IMR-90 (cell line): ENCODE data around the gene HMOX2. TPM values are rescaled to one million over a fixed set of nuclear protein-coding genes. Genes with fewer than 3 reads are reported as not detected.

Experiments
- ATAC-seq: fragments of 200-7000 bp; cut with Tn5 transposase; 2 replicates; pipeline ENCODE4 v1.9.1; 2020; ENCODE audit warnings: low read depth, mild to moderate bottlenecking, moderate library complexity
- BruUV-seq: library from RNA; stranded (reverse); fragments of 400-500 nt; replicated peaks from 2 replicates; lab custom pipeline; 2021; lab: Mats Ljungman, UMichigan
- CTCF ChIA-PET: fragments of 300-600 bp; formaldehyde crosslinking; extraction: SDS; loops from one replicate; lab custom pipeline; 2021; ENCODE audit warnings: antibody characterized with exemption; lab: Yijun Ruan, JAX
- POLR2A ChIA-PET: fragments of 300-600 bp; sonication (Branson Sonifier 250); formaldehyde crosslinking; loops from one replicate; lab custom pipeline; 2022; ENCODE audit warnings: antibody characterized with exemption; ENCODE audit not compliant: unreplicated experiment; lab: Charles Lee
- DNase-seq: peaks from one replicate; pipeline ENCODE4 v3.0.0; 2013
- H2AFZ ChIP-seq: replicated peaks from 2 replicates; pipeline ENCODE3; 2013; ENCODE audit warnings: low read length, mild to moderate bottlenecking; ENCODE audit not compliant: poor library complexity
- H2AK5ac ChIP-seq: 2 replicates; pipeline ENCODE4 v1.6.1; 2013; ENCODE audit warnings: low read depth, low read length, inconsistent platforms
- H2AK9ac ChIP-seq: replicated peaks from 2 replicates; pipeline ENCODE3; 2013; ENCODE audit warnings: mild to moderate bottlenecking, low read depth, low read length, moderate library complexity; ENCODE audit not compliant: poor library complexity
- H2BK120ac ChIP-seq: 2 replicates; pipeline ENCODE4 v1.6.1; 2013; ENCODE audit warnings: low read depth, low read length, inconsistent platforms
- H2BK15ac ChIP-seq: 3 replicates; pipeline ENCODE4 v1.6.1; 2013; ENCODE audit warnings: low read depth, low read length, inconsistent platforms
- H2BK20ac ChIP-seq: 2 replicates; pipeline ENCODE4 v1.6.1; 2013; ENCODE audit warnings: low read depth, mild to moderate bottlenecking, inconsistent platforms, low read length, moderate library complexity
- H2BK5ac ChIP-seq: 2 replicates; pipeline ENCODE4 v1.6.1; 2013; ENCODE audit warnings: mild to moderate bottlenecking, low read depth, low read length, inconsistent platforms; ENCODE audit not compliant: poor library complexity, severe bottlenecking
- H3K14ac ChIP-seq: replicated peaks from 2 replicates; pipeline ENCODE4 v1.6.1; 2013; ENCODE audit warnings: low read depth, low read length, inconsistent platforms
- H3K18ac ChIP-seq: 2 replicates; pipeline ENCODE4 v1.6.1; 2013; ENCODE audit warnings: low read depth, low read length, control low read depth
- H3K23ac ChIP-seq: 2 replicates; pipeline ENCODE4 v1.6.1; 2013; ENCODE audit warnings: low read depth, low read length, inconsistent platforms
- H3K27ac ChIP-seq: 2 replicates; pipeline ENCODE4 v1.5.1; 2013; ENCODE audit warnings: mild to moderate bottlenecking, control low read depth, low read length; ENCODE audit not compliant: insufficient read depth
- H3K27me3 ChIP-seq: 2 replicates; pipeline ENCODE4 v1.6.1; 2013; ENCODE audit warnings: low read length; ENCODE audit not compliant: control insufficient read depth, insufficient read depth
- H3K36me3 ChIP-seq: 2 replicates; pipeline ENCODE4 v1.6.1; 2013; ENCODE audit warnings: low read length, mixed read lengths; ENCODE audit not compliant: control insufficient read depth, insufficient read depth
- H3K4ac ChIP-seq: 2 replicates; pipeline ENCODE4 v1.6.1; 2013; ENCODE audit warnings: low read depth, low read length, inconsistent platforms
- H3K4me1 ChIP-seq: 2 replicates; pipeline ENCODE4 v1.6.1; 2013; ENCODE audit warnings: low read length, mixed read lengths; ENCODE audit not compliant: control insufficient read depth, insufficient read depth
- H3K4me2 ChIP-seq: 2 replicates; pipeline ENCODE4 v1.6.1; 2013; ENCODE audit warnings: low read depth, mild to moderate bottlenecking, control low read depth, low read length, moderate library complexity
- H3K4me3 ChIP-seq: 2 replicates; pipeline ENCODE4 v1.5.1; 2013; ENCODE audit warnings: low read depth, mild to moderate bottlenecking, control low read depth, low read length, moderate library complexity; ENCODE audit not compliant: insufficient read depth
- H3K56ac ChIP-seq: 2 replicates; pipeline ENCODE4 v1.6.1; 2013; ENCODE audit warnings: low read length, inconsistent platforms; ENCODE audit not compliant: insufficient read depth; ENCODE audit errors: extremely low read depth
- H3K79me1 ChIP-seq, 2 experiments: 2 replicates each; pipeline ENCODE4 v1.6.1; 2013; ENCODE audit warnings: low read length in 2 of 2, inconsistent platforms in 1 of 2, low read depth in 1 of 2
- H3K9ac ChIP-seq: 2 replicates; pipeline ENCODE4 v1.6.1; 2013; ENCODE audit warnings: low read depth, low read length, control low read depth
- H3K9me1 ChIP-seq: 2 replicates; pipeline ENCODE4 v1.6.1; 2013; ENCODE audit warnings: low read length, inconsistent platforms; ENCODE audit not compliant: insufficient read depth
- H3K9me3 ChIP-seq: 2 replicates; pipeline ENCODE4 v1.6.1; 2013; ENCODE audit warnings: low read length; ENCODE audit not compliant: control insufficient read depth, insufficient read depth
- H4K20me1 ChIP-seq: 2 replicates; pipeline ENCODE4 v1.6.1; 2013; ENCODE audit warnings: low read length, inconsistent platforms; ENCODE audit not compliant: insufficient read depth
- H4K5ac ChIP-seq: 2 replicates; pipeline ENCODE4 v1.6.1; 2013; ENCODE audit warnings: mild to moderate bottlenecking, low read depth, low read length, control low read depth
- H4K8ac ChIP-seq, 2 experiments: 2 replicates each; pipeline ENCODE4 v1.6.1; 2013; ENCODE audit warnings: low read depth in 2 of 2, low read length in 2 of 2, control low read depth in 1 of 2, inconsistent platforms in 1 of 2
- H4K91ac ChIP-seq: 2 replicates; pipeline ENCODE4 v1.6.1; 2013; ENCODE audit warnings: low read depth, low read length, inconsistent platforms; ENCODE audit not compliant: insufficient read depth
- BHLHE40 ChIP-seq: fragments of 150-350 bp; IDR thresholded peaks from 2 replicates; pipeline ENCODE4 v1.6.1; 2016; ENCODE audit warnings: mild to moderate bottlenecking, low read depth, low read length
- CHD1 ChIP-seq: IDR thresholded peaks from 2 replicates; pipeline ENCODE4 v1.6.1; 2012; ENCODE audit warnings: low read depth, low read length, improper control_type of control experiment
- CTCF ChIP-seq: conservative IDR thresholded peaks from 2 replicates; pipeline ENCODE4 v1.5.1; 2012; ENCODE audit warnings: mild to moderate bottlenecking, low read depth, low read length, improper control_type of control experiment
- NFE2L2 ChIP-seq: fragments of 150-350 bp; IDR thresholded peaks from 2 replicates; pipeline ENCODE4 v1.6.1; 2016; ENCODE audit warnings: low read depth, mild to moderate bottlenecking, low read length
- POLR2A ChIP-seq: IDR thresholded peaks from 2 replicates; pipeline ENCODE4 v1.6.1; 2012; ENCODE audit warnings: mild to moderate bottlenecking, low read depth, low read length
- WGBS, 2 experiments: methylation state at CpG; one replicate each; pipeline versions ENCODE4 v1.1.5 to v1.1.7; 2013; ENCODE audit warnings: missing lambda C conversion rate in 2 of 2; ENCODE audit not compliant: insufficient read length in 1 of 2; ENCODE audit errors: extremely low coverage in 2 of 2; 5-methylcytosine and 5-hydroxymethylcytosine counted together
- dilution Hi-C: fragments of 300-500 bp; cut with HindIII; formaldehyde crosslinking; loops from one replicate; pipeline ENCODE4 v1.14.3; 2018; ENCODE audit warnings: low sequenced_read_pairs; ENCODE audit not compliant: unreplicated experiment
- in situ Hi-C: fragments of 300-500 bp; cut with MboI; formaldehyde crosslinking; loops from 3 replicates; pipeline ENCODE4 v1.14.3; 2019; ENCODE audit warnings: low sequenced_read_pairs, inconsistent platforms, mixed read lengths
- intact Hi-C: fragments of 100-400 bp; cut with micrococcal nuclease; formaldehyde crosslinking; loops from 2 replicates; pipeline ENCODE4 v1.10.0; 2022
- polyA plus RNA-seq, 3 experiments: library from polyadenylated mRNA; depleted of rRNA; stranded (reverse); fragments of >200 nt; gene quantifications; 2 replicates each; pipeline ENCODE4 v1.2.3, GENCODE V29; 2012; ENCODE audit warnings: low replicate concordance in 1 of 3
- total RNA-seq: library from RNA; depleted of rRNA; stranded (reverse); fragments of >200 nt; gene quantifications from 2 replicates; pipeline ENCODE4 v1.2.3, GENCODE V29; 2012

HMOX2 gene
- total and polyA plus RNA-seq, 2 of the 4 experiments (the other 2 are of a cell fraction): 93.9 to 98.8 TPM

GRCh38 chr16:4513086-4513860 lies 37.1 kb downstream of the HMOX2 start:
- Histone ChIP-seq H3K79me1 (peaks cover 15 to 28% of the 10 kb centered on the region in 2 experiments), H2BK20ac (no peak overlapping the region), H3K23ac (no peak overlapping the region), H2BK5ac (no peak overlapping the region), H2AK9ac (no peak overlapping the region), H3K36me3 (peaks cover 53% of the 10 kb centered on the region), H4K5ac (no peak overlapping the region), H3K56ac (no peak overlapping the region), H4K8ac (no peak overlapping the region), H3K27ac (no peak overlapping the region), H3K4me3 (no peak overlapping the region), H2BK120ac (no peak overlapping the region), H3K14ac (no peak overlapping the region), H2BK15ac (no peak overlapping the region), H4K91ac (no peak overlapping the region), H3K9me3 (no peaks in the 10 kb centered on the region), H3K9ac (no peak overlapping the region), H3K4me1 (no peaks in the 10 kb centered on the region), H3K4me2 (no peak overlapping the region), H2AK5ac (no peak overlapping the region), H3K4ac (no peak overlapping the region), H3K9me1 (no peaks in the 10 kb centered on the region), H4K20me1 (peaks cover 16% of the 10 kb centered on the region), H3K18ac (no peak overlapping the region), H2AFZ (no peak overlapping the region), H3K27me3 (no peaks in the 10 kb centered on the region)
- ChIA-PET POLR2A (no interaction called here), CTCF (no interaction called here)
- ATAC-seq (no peak), DNase-seq (no peak)
- in situ Hi-C loops (loop anchor here (5.0 to 25.0 kb wide), 2 partner anchors 34 to 449 kb away; partner anchors contain the start of gene SEC14L5), dilution Hi-C loops (no loop called here), intact Hi-C loops (loop anchor here (10.0 kb wide), 1 partner anchor 442 kb away; the partner anchor contains the start of gene SEC14L5)
- 100% methylated on average over 3 of the region's 19 CpGs; no CpG with 5 or more reads in 1 of the 2 experiments for WGBS, 2 experiments
- TF ChIP-seq NFE2L2 (no peak), CTCF (no peak), BHLHE40 (no peak), CHD1 (no peak), POLR2A (no peak)
- no TSS peak for BruUV-seq
